GM23248 (cell line): Measurements from ENCODE around the gene ERAS.

Experiments
- EZH2 ChIP-seq: fragments of 200-600 bp; sonication (generic); IDR thresholded peaks from 2 replicates; pipeline ENCODE4 v1.6.1; 2018; ENCODE audit warnings: antibody characterized with exemption, mild to moderate bottlenecking; ENCODE audit not compliant: insufficient read depth, poor library complexity, severe bottlenecking
- EZH2phosphoT487 ChIP-seq: fragments of 200-600 bp; sonication (generic); IDR thresholded peaks from 2 replicates; pipeline ENCODE4 v1.6.1; 2018; ENCODE audit warnings: antibody characterized with exemption, moderate library complexity, mild to moderate bottlenecking, low read depth; ENCODE audit not compliant: insufficient read depth

DNA sequence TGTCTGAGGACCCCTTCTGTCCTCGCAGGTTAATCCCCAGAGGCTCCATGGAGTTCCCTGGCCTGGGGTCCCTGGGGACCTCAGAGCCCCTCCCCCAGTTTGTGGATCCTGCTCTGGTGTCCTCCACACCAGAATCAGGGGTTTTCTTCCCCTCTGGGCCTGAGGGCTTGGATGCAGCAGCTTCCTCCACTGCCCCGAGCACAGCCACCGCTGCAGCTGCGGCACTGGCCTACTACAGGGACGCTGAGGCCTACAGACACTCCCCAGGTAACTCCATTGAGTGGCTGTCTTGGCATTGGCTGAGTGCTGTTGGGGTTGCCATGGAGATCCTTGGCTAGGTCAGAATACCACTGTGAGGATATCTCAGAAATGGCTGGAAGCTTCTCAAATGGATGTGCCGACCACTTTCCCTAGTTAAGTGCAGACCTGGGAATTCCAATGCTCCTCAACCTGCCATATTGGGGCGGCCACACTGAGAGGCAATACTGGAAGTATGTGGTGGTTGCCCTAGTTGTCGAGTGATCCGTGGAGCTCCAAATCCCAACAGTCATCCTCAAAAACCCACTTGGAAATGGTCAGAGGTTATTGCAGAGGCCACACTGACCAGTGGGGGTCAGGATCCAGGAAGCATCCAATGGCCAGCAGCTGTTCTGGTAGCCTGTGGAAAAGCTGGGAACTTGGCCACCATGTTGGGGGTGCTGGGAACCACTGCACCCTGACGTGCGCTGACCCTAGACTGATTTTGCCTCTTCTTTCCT lies 35.1 kb upstream of the ERAS start:
- no peak for TF ChIP-seq EZH2
- TF ChIP-seq EZH2phosphoT487 = no peak
